ENCODE measurements around the gene PEF1.

PEF1 gene

DNA sequence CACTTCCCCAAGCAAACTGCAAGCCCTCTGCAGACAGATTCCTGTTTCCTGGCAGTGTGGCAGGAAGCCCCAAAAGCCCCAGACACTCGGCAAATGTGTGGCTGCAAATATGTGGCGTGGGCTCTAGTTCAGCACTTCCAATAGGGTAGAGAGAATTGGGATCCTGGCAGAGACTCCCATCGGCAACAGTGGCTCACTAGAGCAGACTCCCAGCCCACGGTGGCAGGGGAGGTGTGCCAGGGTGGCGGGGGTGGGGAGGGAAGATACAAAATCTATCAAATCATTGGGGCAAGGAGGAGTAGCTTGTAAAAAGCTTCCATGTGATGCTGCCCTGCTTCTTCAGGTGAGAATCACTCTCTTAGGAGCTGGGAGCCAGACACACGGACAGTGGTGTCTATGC, 33.3 kb upstream of the PEF1 start:
- no peak overlapping the region for H3K4me3 ChIP-seq (ENCODE audit: low read length)
- no peak for TF ChIP-seq ZNF274 (IDR thresholded peaks at IDR 0.05; ENCODE audit: low read depth, low read length)

DNA sequence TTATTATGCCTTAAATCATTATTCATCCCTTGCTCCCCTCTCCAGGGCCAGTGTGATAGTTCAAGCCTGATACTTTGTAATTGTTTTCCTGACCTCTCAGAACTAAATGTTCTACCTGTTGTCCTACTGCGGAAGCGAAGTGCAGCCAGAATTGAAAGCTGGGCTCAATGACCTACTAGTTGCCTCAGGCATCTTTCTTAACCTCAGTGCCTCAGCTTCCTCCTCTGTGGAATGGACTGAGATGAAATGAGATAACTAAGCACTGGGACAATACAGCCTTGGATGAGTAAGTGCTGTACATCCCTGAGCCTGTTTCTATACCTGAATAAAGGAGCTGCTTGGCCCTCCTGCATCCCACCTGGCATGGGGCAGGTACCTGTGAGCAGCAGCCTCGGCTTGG, 32.7 kb upstream of the PEF1 start:
- no peak overlapping the region for H3K4me3 ChIP-seq (ENCODE audit: low read length)
- TF ChIP-seq ZNF274 (IDR thresholded peaks at IDR 0.05; ENCODE audit: low read depth, low read length) = no peak

DNA sequence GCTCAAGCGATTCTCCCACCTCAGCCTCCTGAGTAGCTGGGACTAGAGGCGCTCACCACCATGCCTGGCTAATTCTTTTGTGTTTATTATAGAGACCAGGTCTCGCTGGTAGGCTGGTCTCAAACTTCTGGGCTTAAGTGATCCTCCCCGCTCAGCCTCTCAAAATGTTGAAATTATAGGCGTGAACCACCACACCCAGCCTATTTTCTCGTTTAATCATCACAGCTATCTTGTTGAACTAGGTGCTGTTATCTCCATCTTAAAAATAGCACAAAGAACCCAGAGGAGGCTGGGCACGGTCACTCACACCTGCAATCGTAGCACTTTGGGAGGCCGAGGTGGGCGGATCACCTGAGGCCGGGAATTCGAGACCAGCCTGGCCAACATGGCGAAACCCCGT, 31.1 kb upstream of the PEF1 start:
- H3K4me3 ChIP-seq (ENCODE audit: low read length) = no peak overlapping the region
- TF ChIP-seq ZNF274 (IDR thresholded peaks at IDR 0.05; ENCODE audit: low read depth, low read length) = no peak

DNA sequence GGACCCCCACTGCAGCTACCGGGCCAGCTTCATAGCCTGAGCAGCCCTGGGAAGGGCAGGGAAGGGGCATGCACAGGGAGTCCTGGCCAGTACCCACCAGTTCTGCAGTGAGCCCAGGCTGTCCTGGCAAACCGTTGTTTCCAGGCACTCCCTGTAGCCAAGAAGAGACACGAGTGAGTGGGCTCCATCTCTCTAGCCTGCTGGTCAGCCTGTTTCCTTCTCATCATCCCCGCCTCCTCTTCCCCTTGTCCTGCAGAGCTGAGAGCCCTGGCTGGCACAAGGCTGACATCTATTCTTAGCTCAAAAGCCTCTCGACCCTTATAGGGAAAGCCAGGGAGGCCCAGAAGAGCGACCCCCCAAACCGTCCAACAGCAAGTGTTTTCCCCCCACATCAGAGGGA, 30.5 kb upstream of the PEF1 start:
- H3K4me3 ChIP-seq (ENCODE audit: low read length) = no peak overlapping the region
- TF ChIP-seq ZNF274 (IDR thresholded peaks at IDR 0.05; ENCODE audit: low read depth, low read length) = no peak

DNA sequence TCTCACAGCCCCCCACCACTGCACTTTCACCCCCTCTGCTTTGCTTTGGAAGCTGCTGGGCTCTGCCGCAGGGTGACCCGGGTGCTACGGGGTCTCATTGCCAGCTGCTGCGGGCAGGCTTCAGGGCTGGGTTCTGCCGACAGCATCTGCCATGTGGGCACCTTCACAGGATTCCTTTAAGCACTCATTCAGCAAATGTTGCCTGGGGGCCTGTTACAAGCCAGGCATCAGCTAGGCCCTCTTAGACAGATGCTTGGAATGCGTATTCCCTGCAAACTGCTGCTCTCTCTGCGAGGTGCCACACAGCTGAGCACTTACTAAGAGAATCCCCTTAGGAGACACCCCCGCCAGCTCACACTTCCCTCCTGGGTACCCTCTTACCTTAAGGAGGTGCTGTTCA, 29.9 kb upstream of the PEF1 start:
- no peak for TF ChIP-seq ZNF274 (IDR thresholded peaks at IDR 0.05; ENCODE audit: low read depth, low read length)
- H3K4me3 ChIP-seq (ENCODE audit: low read length) = no peak overlapping the region

DNA sequence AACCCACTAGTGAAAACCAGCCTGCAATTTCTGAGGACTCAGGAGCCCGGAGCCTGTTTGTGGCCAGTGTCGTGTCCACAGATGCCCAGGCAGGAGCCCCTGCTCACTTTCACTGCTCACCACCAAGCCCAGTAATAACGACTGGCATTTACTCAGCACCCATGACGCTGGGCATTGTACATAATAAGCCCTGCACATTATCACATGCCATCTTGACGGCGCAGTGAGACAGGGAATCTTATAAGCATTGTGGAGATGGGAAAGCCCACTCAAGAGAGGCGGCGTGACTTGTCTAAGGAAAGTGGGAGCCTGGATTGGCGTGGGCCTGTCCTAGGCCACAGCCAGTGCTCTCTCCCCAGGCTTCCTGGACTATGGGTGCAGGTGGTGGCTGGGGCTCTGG, 28.8 kb upstream of the PEF1 start:
- TF ChIP-seq ZNF274 (IDR thresholded peaks at IDR 0.05; ENCODE audit: low read depth, low read length) = no peak
- no peak overlapping the region for H3K4me3 ChIP-seq (ENCODE audit: low read length)

DNA sequence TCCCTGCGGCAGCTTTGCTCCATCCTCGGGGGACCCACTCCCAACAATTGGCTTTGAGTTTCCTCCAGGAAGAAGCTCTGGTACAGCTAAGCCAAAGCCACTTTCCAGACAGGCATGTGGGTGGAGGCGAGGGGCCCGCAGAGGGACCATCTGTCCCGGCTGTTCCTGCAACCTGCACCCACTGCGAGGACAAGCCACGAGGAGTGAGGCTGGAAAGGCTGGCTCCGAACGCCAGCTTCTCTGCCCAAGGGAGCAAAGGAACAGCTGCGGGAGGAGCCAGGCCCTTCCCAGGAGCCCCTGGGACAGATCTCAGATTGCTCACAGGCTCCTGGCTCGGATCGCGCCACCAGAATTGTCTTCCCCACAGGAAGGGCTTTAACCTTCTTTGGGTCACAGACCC, 28.3 kb upstream of the PEF1 start:
- H3K4me3 ChIP-seq (ENCODE audit: low read length) = no peak overlapping the region
- TF ChIP-seq ZNF274 (IDR thresholded peaks at IDR 0.05; ENCODE audit: low read depth, low read length) = no peak

DNA sequence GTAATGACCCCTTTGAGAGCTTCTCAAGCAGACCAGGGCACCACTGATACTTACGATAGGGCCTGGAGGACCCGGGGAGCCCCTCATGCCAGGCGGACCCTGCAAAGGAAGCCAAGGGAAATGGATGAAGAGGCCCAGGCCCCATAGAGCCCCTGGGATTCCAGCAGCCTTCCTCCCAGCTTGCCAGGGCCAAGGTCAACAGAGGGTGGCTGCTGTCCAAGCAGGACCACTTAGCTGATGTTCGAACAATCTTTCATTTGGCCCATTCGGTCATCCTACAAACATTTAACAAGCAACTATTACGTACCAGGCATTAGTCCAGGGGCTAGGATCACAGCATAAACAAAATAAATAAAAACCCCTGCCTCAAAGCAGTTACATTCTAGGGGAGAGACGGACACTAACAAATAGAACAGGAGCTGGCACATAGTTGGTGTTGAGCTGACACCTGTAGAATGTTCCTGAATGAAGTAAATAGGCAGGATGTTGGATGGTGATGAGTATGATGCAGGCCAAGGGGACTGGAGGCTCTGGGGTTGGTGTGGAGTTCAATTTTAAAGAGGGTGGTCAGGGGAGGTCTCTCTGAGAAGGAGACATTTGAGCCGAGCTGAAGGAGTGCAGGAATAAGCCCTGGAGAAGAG, 27.0 kb upstream of the PEF1 start:
- H3K4me3 ChIP-seq (ENCODE audit: low read length) = no peak overlapping the region
- no peak for TF ChIP-seq ZNF274 (IDR thresholded peaks at IDR 0.05; ENCODE audit: low read depth, low read length)

DNA sequence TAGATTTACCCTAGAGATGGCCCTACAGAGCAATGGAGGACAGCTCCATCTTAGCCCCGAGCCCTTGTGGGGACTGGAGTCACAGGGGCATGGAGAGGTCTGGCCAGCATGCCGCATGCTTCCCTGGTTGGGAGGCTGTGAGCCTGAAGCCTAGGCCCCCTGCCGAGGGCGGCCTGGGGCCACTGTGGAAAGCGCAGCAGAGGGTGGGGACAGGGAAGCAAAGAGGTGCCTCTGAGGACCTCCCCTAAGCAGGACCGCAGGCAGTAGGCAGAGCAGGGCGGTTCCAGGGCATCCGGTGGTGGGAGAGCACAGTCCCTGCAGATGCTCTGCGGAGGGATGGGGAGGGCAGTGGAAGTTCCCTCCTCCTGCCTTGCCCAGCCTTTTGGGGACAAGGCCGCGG, 26.5 kb upstream of the PEF1 start:
- no peak for TF ChIP-seq ZNF274 (IDR thresholded peaks at IDR 0.05; ENCODE audit: low read depth, low read length)
- H3K4me3 ChIP-seq (ENCODE audit: low read length) = no peak overlapping the region

DNA sequence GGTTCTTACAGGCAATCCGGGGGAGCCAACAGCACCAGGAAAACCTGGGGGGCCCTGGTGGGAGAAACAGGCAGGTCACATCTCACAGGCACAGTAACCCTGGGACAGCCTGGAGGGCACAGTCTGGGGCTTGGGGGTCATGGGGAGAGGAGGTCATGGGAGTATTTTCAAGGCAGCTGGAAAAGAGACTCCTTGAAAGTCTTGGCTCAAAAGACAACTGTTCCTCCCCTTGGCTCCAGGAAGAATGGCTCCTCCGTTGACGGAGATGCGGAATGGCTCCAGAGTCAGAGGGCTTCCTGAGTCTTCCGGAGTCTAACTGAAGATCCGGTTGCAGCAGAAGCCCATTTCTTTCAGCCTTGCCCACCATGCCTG, 25.9 kb upstream of the PEF1 start:
- TF ChIP-seq ZNF274 (IDR thresholded peaks at IDR 0.05; ENCODE audit: low read depth, low read length) = no peak
- no peak overlapping the region for H3K4me3 ChIP-seq (ENCODE audit: low read length)

DNA sequence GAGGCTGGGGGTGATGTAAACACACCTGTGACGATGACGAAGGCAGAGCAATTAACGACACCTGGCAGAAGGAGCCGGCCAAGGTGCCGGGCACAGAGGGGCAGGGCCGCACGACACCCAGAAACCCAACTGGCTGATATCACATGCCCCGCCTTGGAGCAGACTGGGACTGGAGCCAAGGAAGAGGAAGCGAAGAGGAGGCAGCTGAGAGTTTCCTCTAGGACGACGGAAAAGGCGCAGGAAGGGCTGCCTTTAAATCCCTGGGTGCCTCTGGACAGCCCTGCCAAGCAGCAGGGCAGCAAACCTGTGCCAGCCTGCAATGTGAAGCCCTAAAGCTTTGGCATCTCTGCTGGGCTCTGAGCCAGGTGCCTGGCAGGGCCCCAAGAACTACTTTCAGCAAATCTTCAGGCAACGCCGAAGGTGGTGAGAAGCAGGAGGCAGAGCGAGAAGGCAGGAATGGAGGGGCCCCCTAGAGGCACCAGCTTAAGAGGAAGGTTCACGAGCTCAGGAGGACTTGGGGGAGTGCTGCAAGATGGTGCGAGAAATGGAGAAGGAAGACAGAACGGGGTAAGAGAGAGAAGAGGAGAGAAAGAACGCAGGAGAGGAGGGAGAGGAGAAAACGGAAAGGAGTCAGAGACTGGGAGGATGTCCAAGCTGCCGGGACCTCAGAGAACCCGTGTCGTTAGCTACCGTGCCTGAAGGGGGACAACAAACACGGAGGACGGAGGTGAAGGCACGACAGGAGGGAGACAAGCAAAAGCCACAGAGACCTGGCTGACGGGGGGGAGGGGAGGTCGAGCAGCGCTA, 25.3 kb upstream of the PEF1 start:
- TF ChIP-seq ZNF274 (IDR thresholded peaks at IDR 0.05; ENCODE audit: low read depth, low read length) = no peak
- no peak overlapping the region for H3K4me3 ChIP-seq (ENCODE audit: low read length)

DNA sequence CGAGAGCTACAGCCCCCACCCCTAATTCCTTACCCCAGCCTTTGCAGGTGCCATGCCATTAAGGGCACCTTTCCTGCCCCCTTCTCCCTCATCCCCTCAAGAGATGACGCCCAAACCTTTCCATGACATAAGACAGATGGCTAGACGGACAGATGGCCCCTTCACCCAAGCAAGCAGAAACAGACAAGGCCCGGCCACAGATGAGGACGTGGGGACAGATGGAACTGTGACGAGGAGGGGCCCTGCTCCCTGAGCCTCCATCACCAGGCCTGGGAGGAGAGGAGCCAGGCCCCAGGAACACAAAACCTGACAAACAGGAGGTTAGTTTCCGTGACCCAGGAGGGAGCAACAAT, 24.7 kb upstream of the PEF1 start:
- no peak for TF ChIP-seq ZNF274 (IDR thresholded peaks at IDR 0.05; ENCODE audit: low read depth, low read length)
- H3K4me3 ChIP-seq (ENCODE audit: low read length) = no peak overlapping the region

DNA sequence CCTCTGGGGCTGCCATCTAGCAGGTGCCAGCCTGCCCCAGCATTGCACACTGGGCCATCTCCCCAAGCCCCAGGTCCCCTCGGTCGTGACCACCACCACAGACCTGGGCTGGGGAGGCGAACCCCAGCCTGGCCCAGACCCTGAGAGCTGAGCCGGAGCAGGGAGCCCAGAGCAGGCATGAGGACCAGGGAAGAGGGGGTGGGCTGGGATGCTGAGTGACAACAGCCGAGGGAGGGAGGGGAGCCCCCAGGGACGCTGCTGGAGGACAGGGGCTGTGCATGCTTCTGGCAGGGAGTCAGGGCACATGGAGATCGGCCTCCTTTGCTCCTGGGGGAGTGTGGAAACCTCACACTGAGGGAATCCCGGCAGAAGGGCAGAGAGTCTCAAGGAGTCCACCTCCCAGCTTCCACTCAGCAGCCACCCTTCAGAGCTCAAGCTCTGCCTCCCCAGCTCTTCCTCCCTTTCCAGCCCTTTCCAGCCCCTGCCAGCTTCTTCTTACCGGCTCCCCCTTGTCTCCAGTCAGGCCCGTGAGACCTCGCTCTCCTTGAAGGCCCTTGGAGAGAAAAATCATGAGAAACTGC, 23.7 kb upstream of the PEF1 start:
- H3K4me3 ChIP-seq (ENCODE audit: low read length) = no peak overlapping the region
- no peak for TF ChIP-seq ZNF274 (IDR thresholded peaks at IDR 0.05; ENCODE audit: low read depth, low read length)

DNA sequence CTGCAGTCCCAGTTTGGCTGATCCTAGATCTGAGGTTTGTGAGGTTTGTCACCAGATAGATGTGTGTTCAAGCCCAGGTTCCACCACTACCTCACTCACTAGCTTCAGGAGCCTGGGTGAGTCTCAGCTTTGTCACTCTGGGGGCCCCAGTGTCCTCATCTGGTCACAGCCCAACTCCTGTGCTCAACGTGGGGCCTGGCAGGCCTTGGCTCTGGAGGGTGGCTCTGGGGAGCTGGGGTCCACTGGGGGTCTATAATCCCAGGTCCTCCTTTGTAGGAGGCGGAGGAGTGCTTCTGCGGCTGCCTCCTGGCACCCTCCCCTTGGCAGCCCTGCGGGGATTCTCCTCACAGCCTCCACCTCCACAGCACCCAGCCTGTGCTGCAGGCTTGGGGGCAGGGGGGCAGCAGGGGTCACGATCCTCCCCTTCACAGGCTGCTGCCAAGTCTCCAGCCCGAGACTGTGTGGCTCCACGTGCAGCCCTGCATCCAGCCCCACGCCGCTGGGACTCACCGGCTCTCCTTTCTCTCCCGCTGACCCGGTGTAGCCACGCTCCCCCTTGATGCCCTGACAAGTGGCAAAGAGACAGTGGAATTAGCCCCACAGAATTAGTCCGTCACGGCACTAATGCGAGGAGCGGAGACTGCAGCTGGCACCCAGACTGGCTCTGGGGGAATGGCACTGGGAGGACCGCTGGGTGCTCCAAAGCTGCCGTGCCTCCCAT, 22.5 kb upstream of the PEF1 start:
- TF ChIP-seq ZNF274 (IDR thresholded peaks at IDR 0.05; ENCODE audit: low read depth, low read length) = no peak
- H3K4me3 ChIP-seq (ENCODE audit: low read length) = no peak overlapping the region
